Spleen (tissue), 11 donors: ENCODE measurements around the gene TPM1. TPM values are rescaled to one million over a fixed set of nuclear protein-coding genes. Genes with fewer than 3 reads are reported as not detected.
A peak's percentile ranks its signal among the peaks of the same experiment; 100 is the strongest.

Experiments used
- DNase-seq: peaks from one replicate; pipeline ENCODE4 v3.0.0-alpha.2; 2020
- H3K27ac ChIP-seq, 8 donors: fragments of 200-600 bp; sonication (generic) in 7 of 8; 1 replicate in 4 of 8; 2 replicates in 4 of 8; pipeline versions ENCODE4 v1.5.0 to v1.8.0; 2016 to 2021; ENCODE audit warnings: inconsistent platforms in 4 of 8, mild to moderate bottlenecking in 4 of 8, moderate library complexity in 1 of 8
- H3K27me3 ChIP-seq, 7 donors: fragments of 200-600 bp; sonication (generic) in 6 of 7; replicated peaks in 1 of 7; 1 replicate in 4 of 7; 2 replicates in 3 of 7; pipeline versions ENCODE4 v1.5.0 to v1.8.0; 2016 to 2021; ENCODE audit warnings: inconsistent platforms in 3 of 7, mild to moderate bottlenecking in 1 of 7
- H3K36me3 ChIP-seq, 6 donors: fragments of 200-600 bp; sonication (generic) in 5 of 6; 1 replicate in 4 of 6; 2 replicates in 2 of 6; pipeline versions ENCODE4 v1.5.0 to v1.8.0; 2016 to 2021; ENCODE audit warnings: inconsistent platforms in 2 of 6
- H3K4me1 ChIP-seq, 6 donors: fragments of 200-600 bp; sonication (generic) in 5 of 6; 1 replicate in 3 of 6; 2 replicates in 3 of 6; pipeline versions ENCODE4 v1.5.0 to v1.8.0; 2016 to 2021; ENCODE audit warnings: inconsistent platforms in 3 of 6
- H3K4me3 ChIP-seq, 8 donors: fragments of 200-600 bp; sonication (generic) in 7 of 8; 1 replicate in 4 of 8; 2 replicates in 4 of 8; pipeline versions ENCODE4 v1.5.0 to v1.8.0; 2016 to 2021; ENCODE audit warnings: inconsistent platforms in 4 of 8, mild to moderate bottlenecking in 4 of 8, moderate library complexity in 2 of 8
- H3K9me3 ChIP-seq, 8 donors: fragments of 200-600 bp; sonication (generic) in 7 of 8; 1 replicate in 4 of 8; 2 replicates in 4 of 8; pipeline versions ENCODE4 v1.5.0 to v1.8.0; 2016 to 2021; ENCODE audit warnings: inconsistent platforms in 4 of 8
- POLR2A ChIP-seq, 3 donors: fragments of 450-650 bp; IDR thresholded peaks; one replicate each; pipeline ENCODE4 v1.5.1; 2017; ENCODE audit warnings: antibody characterized with exemption in 3 of 3, mild to moderate bottlenecking in 1 of 3
- POLR2AphosphoS5 ChIP-seq, 3 donors: sonication (generic); formaldehyde crosslinking; IDR thresholded peaks; one replicate each; pipeline ENCODE4 v1.5.1; 2017; ENCODE audit warnings: antibody characterized with exemption in 3 of 3
- WGBS, 5 donors: extraction: QIAGEN DNeasy Blood & Tissue Kit in 3 of 5; methylation state at CpG; one replicate each; pipeline versions ENCODE4 v1.1.5 to v1.1.7; 2013 to 2018; 5-methylcytosine and 5-hydroxymethylcytosine counted together
- intact Hi-C: fragments of 100-400 bp; cut with DNase I; formaldehyde crosslinking; loops from one replicate; pipeline ENCODE4 v1.15.0; 2023; ENCODE audit warnings: low total_unique reads
- polyA plus RNA-seq, 3 donors: library from polyadenylated mRNA; stranded (reverse); fragments of 200-250 nt; gene quantifications; one replicate each; pipeline ENCODE4 v1.2.1, GENCODE V29; 2013
- total RNA-seq, 7 donors: library from RNA; depleted of rRNA in 3 of 7; stranded (reverse); fragments of >200 nt in 3 of 7; fragmentation: NEBNext Ultra II Directional in 4 of 7; extraction: Animal tissue kit (Norgen Biotek cat#: 25700) in 4 of 7; gene quantifications; one replicate each; pipeline versions ENCODE4 v1.1.0 to v1.2.1, GENCODE V29; 2016 to 2021
- TF ChIP-seq, protein P1 (sequence below), 11 experiments: fragments of 200-600 bp in 7 of 11; fragments of 450-650 bp in 4 of 11; sonication (generic) in 4 of 11; IDR thresholded peaks in 8 of 11; conservative IDR thresholded peaks in 3 of 11; 1 replicate in 7 of 11; 2 replicates in 4 of 11; pipeline versions ENCODE4 v1.4.0 to v1.8.0; 2016 to 2021; ENCODE audit warnings: antibody characterized with exemption in 11 of 11, inconsistent platforms in 4 of 11, mild to moderate bottlenecking in 1 of 11
- donor health status: healthy with polysubstance abuse.
- donor health status: DM: no; HTN: no; CAD: no; lungs with moderate emphysema.
- donor health status: DM: no; HTN: no; CAD: no.
- donor health status: Bipolar disorder and iron deficiency.
- donor health status: healthy.
- donor health status: DM: no; HTN: no; CAD: no.
- donor health status: DM: yes; HTN: yes; CAD: no.

The TPM1 gene
- total and polyA plus RNA-seq, 10 donors, result 70.6 to 317 (median 123) TPM

DNA sequence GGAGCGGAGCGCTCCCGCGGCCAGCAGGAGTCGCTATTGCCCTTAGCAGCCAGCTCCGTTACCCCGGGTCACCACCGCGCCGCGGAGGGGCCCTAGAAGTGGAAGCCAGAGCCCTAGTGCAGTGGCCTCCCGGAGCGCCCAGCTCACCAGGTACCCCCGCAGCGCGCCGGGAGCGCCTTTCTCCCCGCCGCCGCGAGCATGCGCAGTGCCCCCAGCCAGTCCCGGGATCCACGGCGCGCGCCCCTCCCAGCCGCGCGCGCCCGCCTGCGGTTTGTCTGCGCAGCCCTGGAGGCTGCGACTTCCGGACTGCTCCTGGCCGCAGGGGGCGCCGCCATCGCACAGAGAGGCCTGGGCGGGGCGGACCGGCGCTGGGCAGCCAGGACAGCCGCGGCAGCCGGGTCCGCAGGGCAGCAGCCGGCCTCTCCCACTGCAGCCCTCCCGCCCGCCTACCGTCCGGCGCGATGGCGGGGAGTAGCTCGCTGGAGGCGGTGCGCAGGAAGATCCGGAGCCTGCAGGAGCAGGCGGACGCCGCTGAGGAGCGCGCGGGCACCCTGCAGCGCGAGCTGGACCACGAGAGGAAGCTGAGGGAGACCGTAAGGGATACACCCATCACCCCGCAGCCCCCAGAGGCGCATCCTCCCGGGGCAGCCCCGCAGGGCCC lies 5.7 kb downstream of the TPM1 start:
- intact Hi-C loops, result loop anchor here (10.0 kb wide), 1 partner anchor 227 kb away; the partner anchor contains the start of gene APH1B

DNA sequence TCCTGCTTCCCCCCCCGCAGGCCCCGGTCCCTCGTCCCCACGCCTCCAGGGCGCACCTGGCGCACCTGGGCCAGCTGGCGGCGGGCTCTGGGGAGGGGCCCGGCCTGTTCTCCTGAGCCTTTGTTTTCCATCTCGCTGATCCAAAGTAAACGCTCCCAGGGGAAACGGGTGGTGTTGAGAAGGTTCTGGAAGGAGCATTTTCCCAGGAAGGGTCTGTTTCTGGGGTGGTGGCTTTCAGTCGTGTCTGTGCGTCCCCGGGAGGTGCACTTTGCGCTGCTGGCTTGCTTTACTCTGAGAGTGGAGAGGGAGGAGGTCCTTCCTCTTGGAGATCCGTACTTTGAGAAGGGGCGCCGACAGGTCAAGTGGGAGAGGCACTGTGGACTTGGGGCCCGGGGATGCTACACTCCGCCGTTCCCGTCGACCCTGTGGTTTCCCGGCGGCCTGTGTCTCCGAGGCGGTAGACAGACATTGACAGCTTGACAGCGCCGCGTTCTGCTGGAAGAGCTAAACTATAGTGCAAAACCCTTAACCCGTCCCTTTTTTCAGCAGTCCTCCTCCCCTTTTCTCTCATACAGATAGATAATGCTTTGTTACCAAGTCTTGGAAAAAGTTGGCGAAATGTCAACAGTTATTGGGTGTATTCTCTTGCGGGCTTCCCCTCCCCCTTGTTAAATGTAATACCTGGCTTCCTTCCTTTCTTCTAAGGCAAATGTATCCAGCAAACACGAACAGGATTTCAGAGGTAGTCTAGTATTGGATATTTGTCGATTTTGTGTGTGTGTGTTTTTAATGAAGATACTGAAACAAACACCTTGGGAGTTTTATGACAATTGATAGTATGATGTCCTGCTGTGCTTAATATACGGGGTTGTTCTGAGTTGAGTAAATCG lies 6.5 kb downstream of the TPM1 start:
- intact Hi-C loops, result loop anchor here (10.0 kb wide), 1 partner anchor 226 kb away; the partner anchor contains the start of gene APH1B
- peak overlapping the region; percentile 53 to 90 (median 84) for H3K27ac ChIP-seq

More for the DNA sequence above, 5.7 kb downstream of the TPM1 start:
- Histone ChIP-seq H3K9me3 (no peaks in the 10 kb centered on the region), H3K27me3 (peaks cover 6 to 43% (median 36%) of the 10 kb centered on the region in 7 donors), H3K27ac (peak overlapping the region; percentile 53 to 90 (median 84)), H3K4me3 (peak overlapping the region; percentile 84 to 99 (median 89)), H3K36me3 (no peaks in the 10 kb centered on the region), H3K4me1 (peaks cover 16 to 72% (median 40%) of the 10 kb centered on the region in 6 donors)
- WGBS, 5 donors, result 0 to 1% (median 0%) methylated on average over 12 to 75 of the region's 75 CpGs
- DNase-seq, result peak; percentile 97
- TF ChIP-seq POLR2AphosphoS5 (IDR thresholded peaks at IDR 0.05), result peak; percentile 64 to 80 (median 78)
- TF ChIP-seq POLR2A (IDR thresholded peaks at IDR 0.05), result peak in 2 of 3 donors; percentile 0 to 19
- TF ChIP-seq, protein P1, sequence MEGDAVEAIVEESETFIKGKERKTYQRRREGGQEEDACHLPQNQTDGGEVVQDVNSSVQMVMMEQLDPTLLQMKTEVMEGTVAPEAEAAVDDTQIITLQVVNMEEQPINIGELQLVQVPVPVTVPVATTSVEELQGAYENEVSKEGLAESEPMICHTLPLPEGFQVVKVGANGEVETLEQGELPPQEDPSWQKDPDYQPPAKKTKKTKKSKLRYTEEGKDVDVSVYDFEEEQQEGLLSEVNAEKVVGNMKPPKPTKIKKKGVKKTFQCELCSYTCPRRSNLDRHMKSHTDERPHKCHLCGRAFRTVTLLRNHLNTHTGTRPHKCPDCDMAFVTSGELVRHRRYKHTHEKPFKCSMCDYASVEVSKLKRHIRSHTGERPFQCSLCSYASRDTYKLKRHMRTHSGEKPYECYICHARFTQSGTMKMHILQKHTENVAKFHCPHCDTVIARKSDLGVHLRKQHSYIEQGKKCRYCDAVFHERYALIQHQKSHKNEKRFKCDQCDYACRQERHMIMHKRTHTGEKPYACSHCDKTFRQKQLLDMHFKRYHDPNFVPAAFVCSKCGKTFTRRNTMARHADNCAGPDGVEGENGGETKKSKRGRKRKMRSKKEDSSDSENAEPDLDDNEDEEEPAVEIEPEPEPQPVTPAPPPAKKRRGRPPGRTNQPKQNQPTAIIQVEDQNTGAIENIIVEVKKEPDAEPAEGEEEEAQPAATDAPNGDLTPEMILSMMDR (IDR thresholded peaks at IDR 0.05 in 8 of 11, conservative IDR thresholded peaks at IDR 0.05 in 3 of 11), result peak; percentile 75 to 96 (median 91)

DNA sequence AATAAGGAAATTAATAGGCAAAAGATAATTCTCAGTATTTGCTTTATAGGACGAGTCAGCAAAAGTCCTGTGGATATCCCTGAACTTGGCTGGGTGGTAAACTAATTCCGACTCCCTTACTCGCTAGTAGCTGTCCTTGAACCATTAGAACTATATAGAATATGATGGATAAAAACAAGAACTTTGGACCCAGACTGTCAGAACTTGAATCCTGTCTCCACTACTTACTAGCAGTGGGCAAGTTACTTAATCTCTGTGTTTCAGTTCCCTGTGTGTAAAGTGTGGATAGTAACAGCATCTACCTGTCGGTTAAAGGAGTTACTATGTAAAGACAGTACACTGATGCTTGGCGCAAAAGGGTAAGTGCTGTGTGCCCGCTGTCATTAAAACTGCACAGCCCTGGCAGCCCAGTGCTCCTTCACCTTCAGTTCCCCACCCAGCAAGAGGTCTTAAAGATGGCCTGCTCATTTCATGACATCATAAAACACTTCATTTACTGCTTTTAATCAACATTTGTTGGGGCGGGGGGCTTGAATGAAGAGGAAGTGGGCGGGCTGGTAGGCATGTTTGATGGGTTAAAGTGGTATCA lies 7.3 kb downstream of the TPM1 start:
- 77 to 89% (median 84%) methylated on average over 8 of the region's 8 CpGs for WGBS, 5 donors
- no peak for DNase-seq
- Histone ChIP-seq H3K4me3 (peak overlapping the region in 4 of 8 donors; percentile 90 to 99 (median 93)), H3K9me3 (no peaks in the 10 kb centered on the region), H3K36me3 (no peaks in the 10 kb centered on the region), H3K27ac (peak overlapping the region in 6 of 8 donors; percentile 80 to 90 (median 85)), H3K27me3 (peaks cover 0 to 27% (median 20%) of the 10 kb centered on the region in 7 donors), H3K4me1 (peaks cover 10 to 79% (median 34%) of the 10 kb centered on the region in 6 donors)
- intact Hi-C loops, result loop anchor here (10.0 kb wide), 1 partner anchor 225 kb away; the partner anchor contains the start of gene APH1B
- TF ChIP-seq POLR2AphosphoS5 (IDR thresholded peaks at IDR 0.05), result no peak
- TF ChIP-seq, protein P1 (IDR thresholded peaks at IDR 0.05 in 8 of 11, conservative IDR thresholded peaks at IDR 0.05 in 3 of 11), result no peak
- TF ChIP-seq POLR2A (IDR thresholded peaks at IDR 0.05), result no peak

More for the DNA sequence above, 6.5 kb downstream of the TPM1 start:
- Histone ChIP-seq H3K27me3 (peaks cover 1 to 35% (median 29%) of the 10 kb centered on the region in 7 donors), H3K4me3 (peak overlapping the region; percentile 84 to 99 (median 89)), H3K9me3 (no peaks in the 10 kb centered on the region), H3K36me3 (no peaks in the 10 kb centered on the region), H3K4me1 (peaks cover 10 to 71% (median 33%) of the 10 kb centered on the region in 6 donors)
- DNase-seq, result peak; percentile 85
- 5 to 10% (median 6%) methylated on average over 20 to 38 of the region's 38 CpGs for WGBS, 5 donors
- TF ChIP-seq, protein P1 (IDR thresholded peaks at IDR 0.05 in 8 of 11, conservative IDR thresholded peaks at IDR 0.05 in 3 of 11), result no peak
- TF ChIP-seq POLR2AphosphoS5 (IDR thresholded peaks at IDR 0.05) (peak in 1 of 3 donors; percentile 4), POLR2A (IDR thresholded peaks at IDR 0.05) (peak in 1 of 3 donors; percentile 1)
